HepG2 (cell line): ENCODE results near the gene PXDC1. TPM values are rescaled to one million over a fixed set of nuclear protein-coding genes. Genes with fewer than 3 reads are reported as not detected.

ENCODE experiments used
- CBFB ChIP-seq: sonication (generic); formaldehyde crosslinking; IDR thresholded peaks from 2 replicates; pipeline ENCODE4 v1.4.0; 2020; ENCODE audit warnings: missing genetic modification reagents
- CSRNP1 ChIP-seq: sonication (generic); formaldehyde crosslinking; IDR thresholded peaks from 2 replicates; pipeline ENCODE4 v1.8.1; 2023; ENCODE audit warnings: mild to moderate bottlenecking, missing genetic modification reagents
- HOXA7 ChIP-seq: sonication (generic); formaldehyde crosslinking; IDR thresholded peaks from 2 replicates; pipeline ENCODE4 v1.8.1; 2022; ENCODE audit warnings: mild to moderate bottlenecking, missing genetic modification reagents, moderate library complexity
- MED8 ChIP-seq: sonication (generic); formaldehyde crosslinking; IDR thresholded peaks from 2 replicates; pipeline ENCODE4 v1.8.1; 2023; ENCODE audit warnings: mild to moderate bottlenecking, missing genetic modification reagents; ENCODE audit not compliant: insufficient replicate concordance
- RCOR2 ChIP-seq: IDR thresholded peaks from 2 replicates; pipeline ENCODE4 v1.6.1; 2016; ENCODE audit warnings: missing biosample characterization, missing genetic modification reagents
- RXRA ChIP-seq: sonication (generic); formaldehyde crosslinking; IDR thresholded peaks from 2 replicates; pipeline ENCODE4 v1.5.1; 2020; ENCODE audit warnings: missing genetic modification reagents
- SIX1 ChIP-seq: sonication (generic); formaldehyde crosslinking; IDR thresholded peaks from 2 replicates; pipeline ENCODE4 v1.4.0; 2020; ENCODE audit warnings: missing genetic modification reagents, borderline replicate concordance
- SMAD1 ChIP-seq: sonication (generic); formaldehyde crosslinking; IDR thresholded peaks from 2 replicates; pipeline ENCODE4 v1.4.0; 2020; ENCODE audit warnings: missing genetic modification reagents, low read depth, mild to moderate bottlenecking, borderline replicate concordance
- SOX13 ChIP-seq, 3 experiments: fragments of 450-650 bp in 1 of 3; sonication (generic) in 1 of 3; formaldehyde crosslinking in 1 of 3; IDR thresholded peaks in 2 of 3; conservative IDR thresholded peaks in 1 of 3; 2 replicates each; pipeline versions ENCODE4 v1.5.0 to v1.6.1; 2016 to 2020; ENCODE audit warnings: antibody characterized with exemption in 1 of 3, mild to moderate bottlenecking in 1 of 3, missing compliant biosample characterization in 1 of 3, missing genetic modification reagents in 1 of 3, moderate library complexity in 1 of 3
- SRSF1 ChIP-seq: fragments of 200-400 bp; formaldehyde crosslinking; optimal IDR thresholded peaks from 2 replicates; pipeline ENCODE3; 2017; ENCODE audit warnings: mild to moderate bottlenecking, low read depth, low read length, moderate library complexity
- THAP7 ChIP-seq: sonication (generic); formaldehyde crosslinking; IDR thresholded peaks from 2 replicates; pipeline ENCODE4 v1.8.1; 2023; ENCODE audit warnings: mild to moderate bottlenecking, missing genetic modification reagents
- ZBTB43 ChIP-seq: sonication (generic); formaldehyde crosslinking; conservative IDR thresholded peaks from 2 replicates; pipeline ENCODE4 v1.4.0; 2020; ENCODE audit warnings: missing genetic modification reagents
- ZFX ChIP-seq: sonication (generic); formaldehyde crosslinking; IDR thresholded peaks from 2 replicates; pipeline ENCODE4 v1.4.0; 2020; ENCODE audit warnings: mild to moderate bottlenecking, low read depth, missing genetic modification reagents, moderate library complexity
- ZNF460 ChIP-seq: sonication (generic); formaldehyde crosslinking; IDR thresholded peaks from 2 replicates; pipeline ENCODE4 v1.5.1; 2020; ENCODE audit warnings: missing genetic modification reagents, mild to moderate bottlenecking, borderline replicate concordance
- polyA plus RNA-seq, 8 experiments: library from polyadenylated mRNA; depleted of rRNA in 3 of 8; stranded (reverse) in 7 of 8; unstranded in 1 of 8; fragments of >200 nt; fragmentation: Illumina TruSeq in 4 of 8; extraction: Trizol in 4 of 8; gene quantifications; 2 replicates each; pipeline versions ENCODE4 v1.2.1 to v1.2.3, GENCODE V29; 2011 to 2016; ENCODE audit warnings: low read depth in 4 of 8, missing spikeins in 1 of 8, mixed read lengths in 1 of 8; ENCODE audit not compliant: insufficient read depth in 1 of 8
- total RNA-seq, 5 experiments: library from RNA; depleted of rRNA; stranded (reverse); fragments of >200 nt; fragmentation: Illumina TruSeq; extraction: Trizol; gene quantifications; 2 replicates each; pipeline ENCODE4 v1.2.3, GENCODE V29; 2016; ENCODE audit warnings: low read depth in 1 of 5
- TF ChIP-seq, protein P1 (sequence below): sonication (generic); formaldehyde crosslinking; IDR thresholded peaks from 2 replicates; pipeline ENCODE4 v1.8.1; 2023; ENCODE audit warnings: mild to moderate bottlenecking, moderate library complexity, missing genetic modification reagents
- TF ChIP-seq, protein P2 (sequence below): sonication (generic); formaldehyde crosslinking; IDR thresholded peaks from 2 replicates; pipeline ENCODE4 v1.4.0; 2020; ENCODE audit warnings: missing genetic modification reagents
- TF ChIP-seq, protein P3 (sequence below): IDR thresholded peaks from 2 replicates; pipeline ENCODE4 v1.6.1; 2016; ENCODE audit warnings: low read depth, control low read depth

PXDC1 gene
- total and polyA plus RNA-seq, 2 of the 13 experiments (the other 11 are each of a cell fraction or from before 2014, with no cell fraction given) = 32.4 to 34.7 TPM

- TF ChIP-seq CBFB (CRISPR knock-in tag) (no peak), ZFX (CRISPR knock-in tag) (peak; percentile 83), MED8 (CRISPR knock-in tag) (peak; percentile 79), ZBTB43 (no peak), RCOR2 (CRISPR knock-in tag) (no peak), CSRNP1 (CRISPR knock-in tag) (0 out of 2 replicates have a peak, but pooled peaks have one; percentile 20), RXRA (CRISPR knock-in tag) (peak; percentile 68), ZNF460 (peak; percentile 40; the same call in 1 of the 2 replicates), THAP7 (CRISPR knock-in tag) (no peak), SOX13 (IDR thresholded peaks at IDR 0.05) (no peak), SOX13 (CRISPR knock-in tag; conservative IDR thresholded peaks at IDR 0.05 in 1 of 2, IDR thresholded peaks at IDR 0.05 in 1 of 2) (peak in 1 of 2 experiments; percentile 29; a peak in 1 of 4 replicates), SRSF1 (no peak), SIX1 (CRISPR knock-in tag) (peak; percentile 23; the same call in 1 of the 2 replicates), SMAD1 (CRISPR knock-in tag) (0 out of 2 replicates have a peak, but pooled peaks have one; percentile 91), HOXA7 (no peak)
- TF ChIP-seq, protein P1, sequence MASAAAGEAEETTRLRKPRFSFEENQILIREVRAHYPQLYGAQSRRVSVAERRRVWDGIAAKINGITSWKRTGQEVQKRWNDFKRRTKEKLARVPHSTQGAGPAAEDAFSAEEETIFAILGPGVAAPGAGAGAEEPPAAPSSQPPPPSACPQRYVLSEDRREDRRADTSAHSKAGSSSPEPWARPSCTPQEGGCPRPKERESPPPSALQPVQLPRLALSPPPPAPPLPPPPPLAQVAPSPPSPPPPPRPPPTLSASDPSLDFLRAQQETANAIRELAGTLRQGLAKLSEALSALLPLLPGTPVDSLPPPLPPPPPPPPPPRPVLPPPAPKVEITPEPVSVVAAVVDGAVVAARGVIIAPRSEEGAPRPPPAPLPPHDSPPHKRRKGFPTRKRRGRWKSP (CRISPR knock-in tag) = peak; percentile 79
- TF ChIP-seq, protein P2, sequence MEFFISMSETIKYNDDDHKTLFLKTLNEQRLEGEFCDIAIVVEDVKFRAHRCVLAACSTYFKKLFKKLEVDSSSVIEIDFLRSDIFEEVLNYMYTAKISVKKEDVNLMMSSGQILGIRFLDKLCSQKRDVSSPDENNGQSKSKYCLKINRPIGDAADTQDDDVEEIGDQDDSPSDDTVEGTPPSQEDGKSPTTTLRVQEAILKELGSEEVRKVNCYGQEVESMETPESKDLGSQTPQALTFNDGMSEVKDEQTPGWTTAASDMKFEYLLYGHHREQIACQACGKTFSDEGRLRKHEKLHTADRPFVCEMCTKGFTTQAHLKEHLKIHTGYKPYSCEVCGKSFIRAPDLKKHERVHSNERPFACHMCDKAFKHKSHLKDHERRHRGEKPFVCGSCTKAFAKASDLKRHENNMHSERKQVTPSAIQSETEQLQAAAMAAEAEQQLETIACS (CRISPR knock-in tag) = no peak; the same call in 1 of the 2 replicates
- TF ChIP-seq, protein P3, sequence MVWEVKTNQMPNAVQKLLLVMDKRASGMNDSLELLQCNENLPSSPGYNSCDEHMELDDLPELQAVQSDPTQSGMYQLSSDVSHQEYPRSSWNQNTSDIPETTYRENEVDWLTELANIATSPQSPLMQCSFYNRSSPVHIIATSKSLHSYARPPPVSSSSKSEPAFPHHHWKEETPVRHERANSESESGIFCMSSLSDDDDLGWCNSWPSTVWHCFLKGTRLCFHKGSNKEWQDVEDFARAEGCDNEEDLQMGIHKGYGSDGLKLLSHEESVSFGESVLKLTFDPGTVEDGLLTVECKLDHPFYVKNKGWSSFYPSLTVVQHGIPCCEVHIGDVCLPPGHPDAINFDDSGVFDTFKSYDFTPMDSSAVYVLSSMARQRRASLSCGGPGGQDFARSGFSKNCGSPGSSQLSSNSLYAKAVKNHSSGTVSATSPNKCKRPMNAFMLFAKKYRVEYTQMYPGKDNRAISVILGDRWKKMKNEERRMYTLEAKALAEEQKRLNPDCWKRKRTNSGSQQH (CRISPR knock-in tag) = peak; percentile 51; the same call in 1 of the 2 replicates
Observed at GRCh38 chr6:3751730-3752530, 417 bp upstream of the PXDC1 start (continued).
